ENCODE data around the gene NRN1L. TPM values are rescaled to one million over a fixed set of nuclear protein-coding genes. Genes with fewer than 3 reads are reported as not detected.
A peak's percentile ranks its signal among the peaks of the same experiment; 100 is the strongest.
"Not testable (repeated sequence)": the region's sequence is repeated elsewhere in the genome, so short reads cannot be mapped to it uniquely, and the experiment has no call there.

NRN1L gene
- total RNA-seq, 1 donor from 2014 or later: 0.49 TPM

- TF ChIP-seq, protein P1, sequence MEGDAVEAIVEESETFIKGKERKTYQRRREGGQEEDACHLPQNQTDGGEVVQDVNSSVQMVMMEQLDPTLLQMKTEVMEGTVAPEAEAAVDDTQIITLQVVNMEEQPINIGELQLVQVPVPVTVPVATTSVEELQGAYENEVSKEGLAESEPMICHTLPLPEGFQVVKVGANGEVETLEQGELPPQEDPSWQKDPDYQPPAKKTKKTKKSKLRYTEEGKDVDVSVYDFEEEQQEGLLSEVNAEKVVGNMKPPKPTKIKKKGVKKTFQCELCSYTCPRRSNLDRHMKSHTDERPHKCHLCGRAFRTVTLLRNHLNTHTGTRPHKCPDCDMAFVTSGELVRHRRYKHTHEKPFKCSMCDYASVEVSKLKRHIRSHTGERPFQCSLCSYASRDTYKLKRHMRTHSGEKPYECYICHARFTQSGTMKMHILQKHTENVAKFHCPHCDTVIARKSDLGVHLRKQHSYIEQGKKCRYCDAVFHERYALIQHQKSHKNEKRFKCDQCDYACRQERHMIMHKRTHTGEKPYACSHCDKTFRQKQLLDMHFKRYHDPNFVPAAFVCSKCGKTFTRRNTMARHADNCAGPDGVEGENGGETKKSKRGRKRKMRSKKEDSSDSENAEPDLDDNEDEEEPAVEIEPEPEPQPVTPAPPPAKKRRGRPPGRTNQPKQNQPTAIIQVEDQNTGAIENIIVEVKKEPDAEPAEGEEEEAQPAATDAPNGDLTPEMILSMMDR (IDR thresholded peaks at IDR 0.05; ENCODE audit: borderline replicate concordance): no peak
Measured at GRCh38 chr16:67862623-67863583, 21.8 kb upstream of the NRN1L start.

DNA sequence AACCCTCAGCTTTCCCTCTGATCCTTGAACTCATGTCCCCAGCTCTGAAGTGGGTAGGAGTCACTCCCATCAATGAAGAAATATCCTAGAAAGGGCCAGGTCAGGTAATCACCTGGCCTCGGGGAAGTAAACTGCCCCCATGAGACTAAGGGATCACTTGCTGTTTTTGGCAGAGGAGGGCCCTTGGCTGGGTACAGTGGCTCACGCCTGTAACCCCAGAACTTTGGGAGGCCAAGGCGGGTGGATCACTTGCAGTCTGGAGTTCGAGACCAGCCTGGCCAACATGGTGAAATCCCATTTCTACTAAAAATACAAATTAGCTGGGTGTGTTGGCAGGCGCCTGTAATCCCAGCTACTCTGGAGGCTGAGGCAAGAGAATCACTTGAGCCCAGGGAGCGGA is 20.6 kb upstream of the NRN1L start:
- Histone ChIP-seq H3K27ac (replicated peaks) (peak overlapping the region; percentile 93), H3K36me3 (peaks cover 51% of the 10 kb centered on the region), H3K4me3 (peak overlapping the region; percentile 39), H3K4me1 (peaks cover 63% of the 10 kb centered on the region)
- H3K27me3 ChIP-seq (ENCODE audit: low read depth); DNase-seq; intact Hi-C loops (cut with micrococcal nuclease); H3K9me3 ChIP-seq (replicated peaks): not testable (repeated sequence)

More at GRCh38 chr16:67862623-67863583, 21.8 kb upstream of the NRN1L start:
- Histone ChIP-seq H3K9me3 (replicated peaks) (no peaks in the 10 kb centered on the region), H3K27me3 (ENCODE audit: low read depth) (no peaks in the 10 kb centered on the region), H3K27ac (replicated peaks) (peak overlapping the region; percentile 93), H3K4me1 (peaks cover 75% of the 10 kb centered on the region), H3K36me3 (peaks cover 40% of the 10 kb centered on the region), H3K4me3 (peak overlapping the region; percentile 39)
- intact Hi-C loops (cut with micrococcal nuclease): no loop called here
- DNase-seq: peak; percentile 77

DNA sequence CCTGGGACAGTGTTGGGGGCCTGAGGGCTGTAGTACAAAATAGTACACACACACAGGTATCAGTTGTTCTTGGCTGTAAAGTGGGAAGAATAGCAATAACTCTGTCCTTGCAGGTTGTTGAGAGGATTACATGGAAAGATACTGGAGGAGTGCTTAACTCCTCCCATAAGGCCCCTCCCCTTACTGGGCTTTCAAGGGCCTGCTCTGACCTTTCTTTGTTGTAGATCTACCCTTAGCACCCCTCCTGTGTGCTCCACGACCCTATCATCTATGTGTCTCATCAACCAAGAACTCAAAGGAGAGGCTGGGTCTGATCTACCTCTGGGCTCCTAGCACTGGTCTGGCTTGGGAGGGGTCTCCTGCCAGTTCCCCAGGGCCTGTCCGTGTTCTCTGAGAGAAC is 20.1 kb upstream of the NRN1L start:
- no peak for DNase-seq
- no peaks in the 10 kb centered on the region for H3K9me3 ChIP-seq (replicated peaks)
- no peaks in the 10 kb centered on the region for H3K27me3 ChIP-seq (ENCODE audit: low read depth)
- TF ChIP-seq, protein P1 (IDR thresholded peaks at IDR 0.05; ENCODE audit: borderline replicate concordance): no peak
- H3K4me3 ChIP-seq: no peak overlapping the region
- peaks cover 55% of the 10 kb centered on the region for H3K36me3 ChIP-seq
- H3K4me1 ChIP-seq: peaks cover 58% of the 10 kb centered on the region
- intact Hi-C loops (cut with micrococcal nuclease): no loop called here
- H3K27ac ChIP-seq (replicated peaks): peak overlapping the region; percentile 93

DNA sequence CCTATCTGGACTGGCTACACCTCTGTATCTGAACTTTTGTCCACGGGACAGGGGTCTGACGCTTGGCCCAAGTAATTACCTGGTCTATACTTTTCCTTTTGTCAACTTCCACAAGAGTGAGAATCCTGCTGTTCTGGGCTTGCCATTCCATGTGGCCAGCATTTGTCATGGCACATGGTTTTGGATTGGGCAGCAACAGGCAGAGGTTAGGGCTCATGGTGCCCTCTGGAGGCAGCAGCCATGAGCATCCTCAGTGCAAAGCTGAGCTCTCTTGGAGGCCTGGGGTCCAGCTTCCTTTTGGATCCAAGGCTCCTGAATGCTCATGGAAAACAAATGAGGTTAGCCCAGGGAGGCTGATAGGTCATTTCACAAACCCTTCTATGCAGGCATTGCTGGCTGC is 19.4 kb upstream of the NRN1L start:
- Histone ChIP-seq H3K27me3 (ENCODE audit: low read depth) (no peaks in the 10 kb centered on the region), H3K4me1 (peaks cover 51% of the 10 kb centered on the region), H3K36me3 (peaks cover 58% of the 10 kb centered on the region), H3K9me3 (replicated peaks) (no peaks in the 10 kb centered on the region), H3K27ac (replicated peaks) (peak overlapping the region; percentile 93), H3K4me3 (no peak overlapping the region)
- intact Hi-C loops (cut with micrococcal nuclease): no loop called here
- TF ChIP-seq, protein P1 (IDR thresholded peaks at IDR 0.05; ENCODE audit: borderline replicate concordance): peak; percentile 42
- DNase-seq: no peak

- peaks cover 70% of the 10 kb centered on the region for H3K36me3 ChIP-seq
- intact Hi-C loops (cut with micrococcal nuclease): no loop called here
- TF ChIP-seq, protein P1 (IDR thresholded peaks at IDR 0.05; ENCODE audit: borderline replicate concordance): no peak
- no peaks in the 10 kb centered on the region for H3K9me3 ChIP-seq (replicated peaks)
- H3K27ac ChIP-seq (replicated peaks): no peak overlapping the region
- H3K4me1 ChIP-seq: peaks cover 30% of the 10 kb centered on the region
- no peak overlapping the region for H3K4me3 ChIP-seq
- no peak for DNase-seq
- no peaks in the 10 kb centered on the region for H3K27me3 ChIP-seq (ENCODE audit: low read depth)
Measured at GRCh38 chr16:67868290-67868689, 16.4 kb upstream of the NRN1L start.

DNA sequence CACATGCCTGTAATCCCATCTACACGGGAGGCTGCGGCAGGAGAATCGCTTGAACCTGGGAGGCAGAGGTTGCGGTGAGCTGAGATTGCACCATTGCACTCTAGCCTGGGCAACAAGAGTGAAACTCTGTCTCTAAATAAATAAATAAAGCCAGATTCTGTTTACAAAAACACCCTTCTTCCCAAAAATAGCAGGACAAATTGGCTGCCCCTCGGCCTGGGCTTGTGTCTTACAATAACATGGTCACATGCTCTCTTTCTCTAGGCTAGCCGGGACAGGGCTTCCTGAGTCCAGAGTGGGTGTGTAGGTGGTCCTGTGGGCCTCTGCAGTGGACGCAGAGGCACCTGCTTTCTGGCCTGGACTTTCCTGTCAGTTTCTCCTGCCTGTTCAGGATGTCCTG is 15.0 kb upstream of the NRN1L start:
- no peak for DNase-seq
- H3K27me3 ChIP-seq (ENCODE audit: low read depth): no peaks in the 10 kb centered on the region
- H3K4me3 ChIP-seq: no peak overlapping the region
- TF ChIP-seq, protein P1 (IDR thresholded peaks at IDR 0.05; ENCODE audit: borderline replicate concordance): no peak
- peaks cover 70% of the 10 kb centered on the region for H3K36me3 ChIP-seq
- H3K9me3 ChIP-seq (replicated peaks): no peaks in the 10 kb centered on the region
- intact Hi-C loops (cut with micrococcal nuclease): no loop called here
- H3K27ac ChIP-seq (replicated peaks): no peak overlapping the region
- H3K4me1 ChIP-seq: peaks cover 30% of the 10 kb centered on the region

All from left ventricle myocardium inferior (tissue), 1 donor.